GM21576 (cell line): ENCODE results near the gene AMMECR1.
A peak's percentile ranks its signal among the peaks of the same experiment; 100 is the strongest.
"Not testable (repeated sequence)": the region's sequence is repeated elsewhere in the genome, so short reads cannot be mapped to it uniquely, and the experiment has no call there.

ENCODE experiments used
- ATAC-seq: cut with Tn5 transposase; IDR thresholded peaks from one replicate; pipeline ENCODE4 v1.9.1; 2021; ENCODE audit warnings: mild to moderate bottlenecking, moderate library complexity; ENCODE audit not compliant: unreplicated experiment

AMMECR1 gene

GRCh38 chrX:110317820-110318663, at the start of gene AMMECR1:
AMMECR1 (minus strand) TSS chrX:110318085; CDS start chrX:110318071, 14 bp downstream.
- peak; percentile 62 for ATAC-seq

- ATAC-seq, result no peak
Observed at GRCh38 chrX:110363244-110363643, 45.4 kb upstream of the AMMECR1 start.

GRCh38 chrX:110359273-110359672, 41.4 kb upstream of the AMMECR1 start:
- ATAC-seq, result no peak

GRCh38 chrX:110358548-110358947, 40.7 kb upstream of the AMMECR1 start, which contains the start of gene RTL9:
RTL9 (plus strand) TSS chrX:110358848; CDS start chrX:110450618, 91,770 bp downstream.
- ATAC-seq, result no peak

- no peak for ATAC-seq
Observed at GRCh38 chrX:110346681-110347080, 28.8 kb upstream of the AMMECR1 start.

- peak; percentile 82 for ATAC-seq
Observed at GRCh38 chrX:110341189-110342035, 23.5 kb upstream of the AMMECR1 start.

- no peak for ATAC-seq
Observed at GRCh38 chrX:110338935-110339334, 21.1 kb upstream of the AMMECR1 start.

GRCh38 chrX:110333458-110333857, 15.6 kb upstream of the AMMECR1 start:
- not testable (repeated sequence) for ATAC-seq

- no peak for ATAC-seq
Observed at GRCh38 chrX:110331444-110332030, 13.7 kb upstream of the AMMECR1 start.

GRCh38 chrX:110328613-110329012, 10.7 kb upstream of the AMMECR1 start:
- ATAC-seq, result not testable (repeated sequence)

GRCh38 chrX:110327336-110327735, 9.5 kb upstream of the AMMECR1 start:
- ATAC-seq, result no peak

GRCh38 chrX:110326712-110327111, 8.8 kb upstream of the AMMECR1 start:
- no peak for ATAC-seq

- ATAC-seq, result no peak
Observed at GRCh38 chrX:110322603-110323002, 4.7 kb upstream of the AMMECR1 start.

- ATAC-seq, result no peak
Observed at GRCh38 chrX:110321670-110322069, 3.8 kb upstream of the AMMECR1 start.

- ATAC-seq, result no peak
Observed at GRCh38 chrX:110321081-110321480, 3.2 kb upstream of the AMMECR1 start.

GRCh38 chrX:110320381-110320987, 2.6 kb upstream of the AMMECR1 start:
- ATAC-seq, result no peak

GRCh38 chrX:110318664-110318968, 731 bp upstream of the AMMECR1 start:
- peak; percentile 20 for ATAC-seq

GRCh38 chrX:110317061-110317819, 645 bp downstream of the AMMECR1 start:
- ATAC-seq, result peak; percentile 20

- ATAC-seq, result no peak
Observed at GRCh38 chrX:110316351-110317060, 1.4 kb downstream of the AMMECR1 start.

- ATAC-seq, result no peak
Observed at GRCh38 chrX:110315551-110315950, 2.3 kb downstream of the AMMECR1 start.
